Esophagus squamous epithelium (tissue), 4 donors: Measurements from ENCODE around the gene TRIM72.
"Not testable (repeated sequence)": the region's sequence is repeated elsewhere in the genome, so short reads cannot be mapped to it uniquely, and the experiment has no call there.

Experiments used
- POLR2A ChIP-seq, 4 donors: fragments of 450-650 bp; IDR thresholded peaks; one replicate each; pipeline ENCODE4 v1.6.1; 2017; ENCODE audit warnings: antibody characterized with exemption in 4 of 4, mild to moderate bottlenecking in 4 of 4, moderate library complexity in 3 of 4
- TF ChIP-seq, protein P1 (sequence below), 6 experiments: fragments of 450-650 bp in 4 of 6; fragments of 200-600 bp in 2 of 6; sonication (generic) in 2 of 6; IDR thresholded peaks; one replicate each; pipeline ENCODE4 v1.5.1; 2016 to 2019; ENCODE audit warnings: antibody characterized with exemption in 6 of 6, mild to moderate bottlenecking in 4 of 6, moderate library complexity in 4 of 6

DNA sequence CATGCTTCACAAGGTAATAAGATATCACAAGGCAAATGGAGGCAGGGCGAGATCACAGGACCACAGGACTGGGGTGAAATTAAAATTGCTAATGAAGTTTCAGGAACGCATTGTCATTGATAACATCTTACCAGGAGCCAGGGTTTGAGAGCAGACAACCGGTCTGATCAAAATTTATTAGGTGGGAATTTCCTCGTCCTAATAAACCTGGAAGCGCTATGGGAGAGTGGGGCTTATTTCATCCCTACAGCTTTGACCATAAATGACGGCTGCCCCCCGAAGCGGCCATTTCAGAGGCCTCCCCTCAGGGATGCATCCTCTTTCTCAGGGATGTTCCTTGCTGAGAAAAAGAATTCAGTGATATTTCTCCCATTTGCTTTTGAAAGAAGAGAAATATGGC, 31.7 kb downstream of the TRIM72 start:
- TF ChIP-seq, protein P1, sequence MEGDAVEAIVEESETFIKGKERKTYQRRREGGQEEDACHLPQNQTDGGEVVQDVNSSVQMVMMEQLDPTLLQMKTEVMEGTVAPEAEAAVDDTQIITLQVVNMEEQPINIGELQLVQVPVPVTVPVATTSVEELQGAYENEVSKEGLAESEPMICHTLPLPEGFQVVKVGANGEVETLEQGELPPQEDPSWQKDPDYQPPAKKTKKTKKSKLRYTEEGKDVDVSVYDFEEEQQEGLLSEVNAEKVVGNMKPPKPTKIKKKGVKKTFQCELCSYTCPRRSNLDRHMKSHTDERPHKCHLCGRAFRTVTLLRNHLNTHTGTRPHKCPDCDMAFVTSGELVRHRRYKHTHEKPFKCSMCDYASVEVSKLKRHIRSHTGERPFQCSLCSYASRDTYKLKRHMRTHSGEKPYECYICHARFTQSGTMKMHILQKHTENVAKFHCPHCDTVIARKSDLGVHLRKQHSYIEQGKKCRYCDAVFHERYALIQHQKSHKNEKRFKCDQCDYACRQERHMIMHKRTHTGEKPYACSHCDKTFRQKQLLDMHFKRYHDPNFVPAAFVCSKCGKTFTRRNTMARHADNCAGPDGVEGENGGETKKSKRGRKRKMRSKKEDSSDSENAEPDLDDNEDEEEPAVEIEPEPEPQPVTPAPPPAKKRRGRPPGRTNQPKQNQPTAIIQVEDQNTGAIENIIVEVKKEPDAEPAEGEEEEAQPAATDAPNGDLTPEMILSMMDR (IDR thresholded peaks at IDR 0.05), result not testable (repeated sequence)
- TF ChIP-seq POLR2A (IDR thresholded peaks at IDR 0.05), result not testable (repeated sequence)
